CMK (cell line): ENCODE data around the gene TBC1D3I.
"Not testable (repeated sequence)": the region's sequence is repeated elsewhere in the genome, so short reads cannot be mapped to it uniquely, and the experiment has no call there.

ENCODE experiments used
- DNase-seq: peaks from one replicate; pipeline ENCODE4 v3.0.0-alpha.2; 2010; ENCODE audit warnings: low read depth

TBC1D3I gene

GRCh38 chr17:36206486-36206821 is 57.9 kb downstream of the TBC1D3I start:
- DNase-seq: not testable (repeated sequence)

GRCh38 chr17:36205637-36206485 is 58.5 kb downstream of the TBC1D3I start:
- no peak for DNase-seq

GRCh38 chr17:36204724-36205500 is 59.5 kb downstream of the TBC1D3I start:
- no peak for DNase-seq
